A549 (cell line): Measurements from ENCODE around the gene UFSP2. TPM values are rescaled to one million over a fixed set of nuclear protein-coding genes. Genes with fewer than 3 reads are reported as not detected.

Experiments used
- ATAC-seq, 2 experiments: fragments of 200-7000 bp in 1 of 2; fragments of >200 bp in 1 of 2; cut with Nextera tagmentation in 1 of 2; cut with Tn5 transposase in 1 of 2; 3 replicates each; pipeline versions ENCODE4 v1.8.0 to v1.9.1; 2018 to 2020; ENCODE audit warnings: mild to moderate bottlenecking in 1 of 2, moderate library complexity in 1 of 2
- CTCF ChIA-PET: fragments of 300-600 bp; sonication (Branson Sonifier 250); formaldehyde crosslinking; extraction: SDS; loops from one replicate; lab custom pipeline; 2021; ENCODE audit warnings: antibody characterized with exemption, inconsistent platforms; lab: Yijun Ruan, JAX
- POLR2A ChIA-PET: fragments of 350-600 bp; formaldehyde crosslinking; extraction: SDS; loops from one replicate; lab custom pipeline; 2021; ENCODE audit warnings: antibody characterized with exemption, inconsistent platforms; lab: Yijun Ruan, JAX
- DNase-seq, 2 experiments: peaks; one replicate each; pipeline versions ENCODE4 v3.0.0 to v3.0.0-alpha.2; 2011 to 2016; ENCODE audit warnings: low read depth in 1 of 2, low spot score in 1 of 2
- FAIRE-seq: peaks from 2 replicates; lab custom pipeline; 2011; peaks lifted over from hg19 to GRCh38; lab: Jason Lieb, UNC
- H3K27ac ChIP-seq, 2 experiments: fragments of >200 bp; sonication (Bioruptor Twin); formaldehyde crosslinking; 3 replicates each; pipeline ENCODE4 v1.5.1; 2016 to 2017
- H3K4me1 ChIP-seq: fragments of >200 bp; sonication (Bioruptor Twin); formaldehyde crosslinking; 3 replicates; pipeline ENCODE4 v1.6.1; 2016
- H3K4me2 ChIP-seq: fragments of >200 bp; sonication (Bioruptor Twin); formaldehyde crosslinking; 3 replicates; pipeline ENCODE4 v1.6.1; 2016
- H3K4me3 ChIP-seq: fragments of >200 bp; sonication (Bioruptor Twin); formaldehyde crosslinking; 3 replicates; pipeline ENCODE4 v1.5.1; 2016
- H3K9me3 ChIP-seq: fragments of >200 bp; sonication (Bioruptor Twin); formaldehyde crosslinking; 3 replicates; pipeline ENCODE4 v1.6.1; 2016
- BCL3 ChIP-seq: fragments of >200 bp; sonication (Bioruptor Twin); formaldehyde crosslinking; IDR thresholded peaks from 3 replicates; pipeline ENCODE4 v1.6.1; 2016
- CBX2 ChIP-seq: fragments of 200-600 bp; sonication (generic); IDR thresholded peaks from 2 replicates; pipeline ENCODE4 v1.6.1; 2016; ENCODE audit warnings: low read depth, mild to moderate bottlenecking, borderline replicate concordance
- CBX8 ChIP-seq: fragments of 200-600 bp; sonication (generic); IDR thresholded peaks from 2 replicates; pipeline ENCODE4 v1.6.1; 2016
- CEBPB ChIP-seq, 2 experiments: fragments of >200 bp in 1 of 2; sonication (Bioruptor Twin) in 1 of 2; formaldehyde crosslinking in 1 of 2; IDR thresholded peaks; 2 replicates each; pipeline ENCODE4 v1.6.1; 2012 to 2016
- CHD2 ChIP-seq: fragments of 150-350 bp; IDR thresholded peaks from 2 replicates; pipeline ENCODE4 v1.6.1; 2014; ENCODE audit warnings: low read length; ENCODE audit not compliant: partially characterized antibody
- CTCF ChIP-seq: fragments of >200 bp; sonication (Bioruptor Twin); formaldehyde crosslinking; IDR thresholded peaks from 3 replicates; pipeline ENCODE4 v1.5.1; 2016
- E2F6 ChIP-seq: IDR thresholded peaks from 2 replicates; pipeline ENCODE4 v1.6.1; 2012; ENCODE audit warnings: low read depth, borderline replicate concordance
- EHMT2 ChIP-seq: fragments of 200-600 bp; sonication (generic); IDR thresholded peaks from 2 replicates; pipeline ENCODE4 v1.6.1; 2016; ENCODE audit warnings: antibody characterized with exemption, low read depth, mild to moderate bottlenecking, moderate library complexity
- ESRRA ChIP-seq: fragments of 150-350 bp; IDR thresholded peaks from 2 replicates; pipeline ENCODE4 v1.6.1; 2014; ENCODE audit warnings: mild to moderate bottlenecking, low read length, borderline replicate concordance
- HOXA7 ChIP-seq: fragments of 250-450 bp; sonication (Bioruptor Pico); IDR thresholded peaks from 2 replicates; pipeline ENCODE4 v1.5.0; 2020; ENCODE audit warnings: mild to moderate bottlenecking, moderate library complexity
- HOXB5 ChIP-seq: fragments of 250-450 bp; sonication (Bioruptor Pico); IDR thresholded peaks from 2 replicates; pipeline ENCODE4 v1.5.0; 2020; ENCODE audit warnings: mild to moderate bottlenecking, moderate library complexity
- MAFK ChIP-seq: fragments of 450-650 bp; IDR thresholded peaks from 2 replicates; pipeline ENCODE4 v1.6.1; 2014; ENCODE audit not compliant: partially characterized antibody
- RAD21 ChIP-seq, 2 experiments: fragments of >200 bp in 1 of 2; sonication (Bioruptor Twin) in 1 of 2; formaldehyde crosslinking in 1 of 2; IDR thresholded peaks in 1 of 2; conservative IDR thresholded peaks in 1 of 2; 2 replicates in 1 of 2; 3 replicates in 1 of 2; pipeline ENCODE4 v1.6.1; 2012 to 2018; ENCODE audit warnings: inconsistent platforms in 1 of 2
- RARB ChIP-seq: fragments of 250-450 bp; sonication (Bioruptor Pico); IDR thresholded peaks from 2 replicates; pipeline ENCODE4 v1.8.0; 2021; ENCODE audit warnings: mild to moderate bottlenecking, moderate library complexity
- RCOR1 ChIP-seq: fragments of 150-350 bp; IDR thresholded peaks from 2 replicates; pipeline ENCODE4 v1.6.1; 2014; ENCODE audit warnings: antibody characterized with exemption, low read length, low read depth
- SREBF2 ChIP-seq: fragments of 450-650 bp; IDR thresholded peaks from 2 replicates; pipeline ENCODE4 v1.6.1; 2014; ENCODE audit warnings: mild to moderate bottlenecking, moderate library complexity
- TFCP2L1 ChIP-seq: fragments of 250-450 bp; sonication (Bioruptor Pico); IDR thresholded peaks from 2 replicates; pipeline ENCODE4 v1.5.0; 2021; ENCODE audit warnings: mild to moderate bottlenecking
- ZC3H11A ChIP-seq: fragments of 450-650 bp; IDR thresholded peaks from 2 replicates; pipeline ENCODE4 v1.6.1; 2014; ENCODE audit warnings: antibody characterized with exemption, mild to moderate bottlenecking
- ZSCAN20 ChIP-seq: fragments of 250-450 bp; sonication (Bioruptor Pico); IDR thresholded peaks from 2 replicates; pipeline ENCODE4 v1.8.0; 2022; ENCODE audit warnings: mild to moderate bottlenecking, moderate library complexity
- WGBS: methylation state at CpG from one replicate; pipeline ENCODE4 v1.1.6; 2017; ENCODE audit errors: missing lambda C conversion rate; 5-methylcytosine and 5-hydroxymethylcytosine counted together
- polyA plus RNA-seq, 4 experiments: library from polyadenylated mRNA; depleted of rRNA in 3 of 4; stranded (reverse); fragments of >200 nt; fragmentation: RNase III in 1 of 4; extraction: RNeasy Plus Mini Kit Qiagen cat#74134 plus additional on column Dnase treatment in 1 of 4; gene quantifications; 2 replicates in 3 of 4; 3 replicates in 1 of 4; pipeline ENCODE4 v1.2.3, GENCODE V29; 2011 to 2017
- TF ChIP-seq, protein P1 (sequence below): IDR thresholded peaks from 2 replicates; pipeline ENCODE4 v1.6.1; 2012

Gene UFSP2
- polyA plus RNA-seq, 2 of the 4 experiments (the other 2 are of a cell fraction), result 15.1 to 35.7 TPM

DNA sequence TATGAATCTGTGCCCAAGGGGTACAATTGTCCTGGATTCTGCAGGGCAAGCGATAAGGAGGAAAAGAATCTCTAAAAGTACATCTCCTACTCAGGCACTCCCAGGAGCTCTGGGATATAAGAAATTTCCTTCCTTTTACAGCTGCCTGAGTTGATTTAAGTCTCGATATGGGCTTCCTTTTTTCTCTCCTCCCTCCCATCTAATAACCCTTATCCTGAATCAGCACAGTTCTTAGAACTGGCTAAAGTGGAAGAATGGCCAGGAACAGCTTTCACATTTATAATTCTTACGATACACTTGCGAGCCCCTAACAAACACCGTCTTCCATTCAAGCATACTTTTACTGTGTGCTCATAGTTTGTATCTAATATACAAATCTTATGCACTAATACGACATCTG lies 51.2 kb downstream of the UFSP2 start:
- no peak for FAIRE-seq
- ATAC-seq, result no peak
- Histone ChIP-seq H3K4me3 (no peak overlapping the region), H3K4me2 (no peak overlapping the region), H3K27ac (no peak overlapping the region), H3K9me3 (no peaks in the 10 kb centered on the region), H3K4me1 (no peaks in the 10 kb centered on the region)
- POLR2A ChIA-PET, result no interaction called here
- CTCF ChIA-PET, result no interaction called here
- 91% methylated on average over 6 of the region's 6 CpGs for WGBS
- TF ChIP-seq CHD2 (no peak), RAD21 (conservative IDR thresholded peaks at IDR 0.05 in 1 of 2, IDR thresholded peaks at IDR 0.05 in 1 of 2) (no peak), ZSCAN20 (CRISPR knock-in tag) (no peak), CTCF (no peak), BCL3 (no peak), ZC3H11A (no peak), HOXB5 (CRISPR knock-in tag) (no peak), RARB (CRISPR knock-in tag) (no peak), MAFK (no peak), ESRRA (no peak), CBX8 (no peak), CEBPB (IDR thresholded peaks at IDR 0.05) (no peak), CBX2 (no peak), EHMT2 (no peak), SREBF2 (no peak), E2F6 (no peak), TFCP2L1 (CRISPR knock-in tag) (no peak), RCOR1 (no peak)
- TF ChIP-seq, protein P1, sequence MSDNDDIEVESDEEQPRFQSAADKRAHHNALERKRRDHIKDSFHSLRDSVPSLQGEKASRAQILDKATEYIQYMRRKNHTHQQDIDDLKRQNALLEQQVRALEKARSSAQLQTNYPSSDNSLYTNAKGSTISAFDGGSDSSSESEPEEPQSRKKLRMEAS, result no peak
- no peak for DNase-seq

DNA sequence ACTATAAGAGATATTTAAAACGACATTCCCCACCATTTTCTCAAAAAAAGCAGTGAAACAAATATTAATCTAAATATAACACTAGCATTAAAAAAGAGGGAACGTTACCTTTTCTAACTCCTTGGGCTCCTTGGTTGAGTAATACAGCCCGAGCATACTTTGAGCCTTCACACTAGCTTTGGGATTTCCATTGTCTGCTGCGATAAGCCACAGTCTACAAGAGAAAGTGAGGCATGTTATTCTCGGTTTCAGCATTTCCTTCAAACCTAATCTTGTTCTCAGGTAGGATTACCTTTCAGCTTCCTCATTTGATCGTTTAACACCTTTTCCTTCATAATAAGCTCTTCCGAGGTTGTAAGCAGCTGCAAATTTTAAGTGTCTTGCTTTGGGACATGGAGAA lies 51.7 kb downstream of the UFSP2 start:
- no peak for FAIRE-seq
- CTCF ChIA-PET, result no interaction called here
- no peak overlapping the region for H3K4me2 ChIP-seq
- no peak overlapping the region for H3K4me3 ChIP-seq
- TF ChIP-seq HOXB5 (CRISPR knock-in tag), result no peak
- no peak for TF ChIP-seq EHMT2
- TF ChIP-seq HOXA7, result no peak
- no peak for TF ChIP-seq ZC3H11A
- no peak for TF ChIP-seq BCL3
- no peak for TF ChIP-seq CTCF
- TF ChIP-seq, all 56 proteins: peak for 0
- Histone ChIP-seq H3K9me3 (no peaks in the 10 kb centered on the region), H3K27ac (no peak overlapping the region), H3K4me1 (no peaks in the 10 kb centered on the region)
- no peak for DNase-seq
- WGBS, result 82% methylated on average over 7 of the region's 7 CpGs
- ATAC-seq, result no peak
- POLR2A ChIA-PET, result no interaction called here
